ENCODE data around the gene CELSR2.

Gene CELSR2

GRCh38 chr1:109264379-109264755 is 15.0 kb downstream of the CELSR2 start:
- no peak overlapping the region for H3K27ac ChIP-seq
- H3K36me3 ChIP-seq (ENCODE audit: insufficient read depth) = no peaks in the 10 kb centered on the region
- H2AFZ ChIP-seq (ENCODE audit: low read depth) = no peak overlapping the region
- H3K79me2 ChIP-seq (ENCODE audit: insufficient read depth, low read depth) = no peaks in the 10 kb centered on the region
- no peaks in the 10 kb centered on the region for H4K20me1 ChIP-seq (ENCODE audit: insufficient read depth)
- H3K27me3 ChIP-seq (ENCODE audit: insufficient read depth, low read depth) = no peaks in the 10 kb centered on the region
- no peak overlapping the region for H3K4me2 ChIP-seq
- H3K9ac ChIP-seq = no peak overlapping the region
- H3K4me3 ChIP-seq (IDR thresholded peaks at IDR 0.05; ENCODE audit: insufficient read depth, low read depth, low read length) = no peak overlapping the region
- no peaks in the 10 kb centered on the region for H3K4me1 ChIP-seq (ENCODE audit: low read depth, poor library complexity, severe bottlenecking)
- TF ChIP-seq, protein P1, sequence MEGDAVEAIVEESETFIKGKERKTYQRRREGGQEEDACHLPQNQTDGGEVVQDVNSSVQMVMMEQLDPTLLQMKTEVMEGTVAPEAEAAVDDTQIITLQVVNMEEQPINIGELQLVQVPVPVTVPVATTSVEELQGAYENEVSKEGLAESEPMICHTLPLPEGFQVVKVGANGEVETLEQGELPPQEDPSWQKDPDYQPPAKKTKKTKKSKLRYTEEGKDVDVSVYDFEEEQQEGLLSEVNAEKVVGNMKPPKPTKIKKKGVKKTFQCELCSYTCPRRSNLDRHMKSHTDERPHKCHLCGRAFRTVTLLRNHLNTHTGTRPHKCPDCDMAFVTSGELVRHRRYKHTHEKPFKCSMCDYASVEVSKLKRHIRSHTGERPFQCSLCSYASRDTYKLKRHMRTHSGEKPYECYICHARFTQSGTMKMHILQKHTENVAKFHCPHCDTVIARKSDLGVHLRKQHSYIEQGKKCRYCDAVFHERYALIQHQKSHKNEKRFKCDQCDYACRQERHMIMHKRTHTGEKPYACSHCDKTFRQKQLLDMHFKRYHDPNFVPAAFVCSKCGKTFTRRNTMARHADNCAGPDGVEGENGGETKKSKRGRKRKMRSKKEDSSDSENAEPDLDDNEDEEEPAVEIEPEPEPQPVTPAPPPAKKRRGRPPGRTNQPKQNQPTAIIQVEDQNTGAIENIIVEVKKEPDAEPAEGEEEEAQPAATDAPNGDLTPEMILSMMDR (conservative IDR thresholded peaks at IDR 0.05; ENCODE audit: low read depth, low read length) = no peak

DNA sequence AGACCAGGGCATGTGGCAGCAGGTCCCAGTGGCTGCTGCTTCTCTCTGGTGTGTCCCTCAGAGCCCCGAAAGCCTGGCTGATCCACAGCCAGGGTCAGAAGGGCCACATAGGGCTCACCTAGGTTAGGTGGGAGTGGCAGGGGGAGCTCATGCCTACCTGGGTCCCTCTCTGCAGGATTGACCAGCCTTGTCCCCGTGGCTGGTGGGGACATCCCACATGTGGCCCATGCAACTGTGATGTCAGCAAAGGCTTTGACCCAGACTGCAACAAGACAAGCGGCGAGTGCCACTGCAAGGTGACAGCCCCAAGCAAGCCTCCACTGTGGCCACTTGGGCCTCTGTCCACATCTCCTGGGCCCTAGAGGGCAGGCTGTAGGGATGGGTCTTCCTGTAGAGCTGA is 15.7 kb downstream of the CELSR2 start:
- no peaks in the 10 kb centered on the region for H3K79me2 ChIP-seq (ENCODE audit: insufficient read depth, low read depth)
- H3K4me3 ChIP-seq (IDR thresholded peaks at IDR 0.05; ENCODE audit: insufficient read depth, low read depth, low read length) = no peak overlapping the region
- no peaks in the 10 kb centered on the region for H3K36me3 ChIP-seq (ENCODE audit: insufficient read depth)

GRCh38 chr1:109265741-109266330 is 16.5 kb downstream of the CELSR2 start:
- no peaks in the 10 kb centered on the region for H3K79me2 ChIP-seq (ENCODE audit: insufficient read depth, low read depth)
- TF ChIP-seq, protein P1 (conservative IDR thresholded peaks at IDR 0.05; ENCODE audit: low read depth, low read length) = no peak
- H3K27ac ChIP-seq = no peak overlapping the region
- no peaks in the 10 kb centered on the region for H3K4me1 ChIP-seq (ENCODE audit: low read depth, poor library complexity, severe bottlenecking)
- H4K20me1 ChIP-seq (ENCODE audit: insufficient read depth) = no peaks in the 10 kb centered on the region
- H2AFZ ChIP-seq (ENCODE audit: low read depth) = no peak overlapping the region
- no peaks in the 10 kb centered on the region for H3K36me3 ChIP-seq (ENCODE audit: insufficient read depth)
- no peak overlapping the region for H3K4me3 ChIP-seq (IDR thresholded peaks at IDR 0.05; ENCODE audit: insufficient read depth, low read depth, low read length)
- no peak overlapping the region for H3K4me2 ChIP-seq
- no peaks in the 10 kb centered on the region for H3K27me3 ChIP-seq (ENCODE audit: insufficient read depth, low read depth)
- H3K9ac ChIP-seq = no peak overlapping the region

More for the DNA sequence above, 15.7 kb downstream of the CELSR2 start:
- no peaks in the 10 kb centered on the region for H4K20me1 ChIP-seq (ENCODE audit: insufficient read depth)
- no peaks in the 10 kb centered on the region for H3K27me3 ChIP-seq (ENCODE audit: insufficient read depth, low read depth)
- TF ChIP-seq, protein P1 (conservative IDR thresholded peaks at IDR 0.05; ENCODE audit: low read depth, low read length) = no peak
- no peak overlapping the region for H3K9ac ChIP-seq
- H3K4me1 ChIP-seq (ENCODE audit: low read depth, poor library complexity, severe bottlenecking) = no peaks in the 10 kb centered on the region
- no peak overlapping the region for H3K27ac ChIP-seq
- no peak overlapping the region for H2AFZ ChIP-seq (ENCODE audit: low read depth)
- H3K4me2 ChIP-seq = no peak overlapping the region

GRCh38 chr1:109266965-109267364 is 17.6 kb downstream of the CELSR2 start:
- no peak overlapping the region for H3K9ac ChIP-seq
- no peak overlapping the region for H3K4me3 ChIP-seq (IDR thresholded peaks at IDR 0.05; ENCODE audit: insufficient read depth, low read depth, low read length)
- H3K27ac ChIP-seq = no peak overlapping the region
- no peaks in the 10 kb centered on the region for H3K36me3 ChIP-seq (ENCODE audit: insufficient read depth)
- no peak overlapping the region for H2AFZ ChIP-seq (ENCODE audit: low read depth)
- H3K4me2 ChIP-seq = no peak overlapping the region
- TF ChIP-seq, protein P1 (conservative IDR thresholded peaks at IDR 0.05; ENCODE audit: low read depth, low read length) = no peak
- H3K79me2 ChIP-seq (ENCODE audit: insufficient read depth, low read depth) = no peaks in the 10 kb centered on the region
- H4K20me1 ChIP-seq (ENCODE audit: insufficient read depth) = no peaks in the 10 kb centered on the region
- H3K27me3 ChIP-seq (ENCODE audit: insufficient read depth, low read depth) = no peaks in the 10 kb centered on the region
- H3K4me1 ChIP-seq (ENCODE audit: low read depth, poor library complexity, severe bottlenecking) = no peaks in the 10 kb centered on the region
